ENCODE results near the gene SAMD9.
"Not testable (repeated sequence)": the region's sequence is repeated elsewhere in the genome, so short reads cannot be mapped to it uniquely, and the experiment has no call there.

SAMD9 gene

GRCh38 chr7:93146036-93146435, 28.3 kb upstream of the SAMD9 start:
- DNase-seq (ENCODE audit: low spot score): no peak
- TF ChIP-seq CTCF (IDR thresholded peaks at IDR 0.05; ENCODE audit: extremely low read depth, insufficient read depth, missing control alignments): no peak
- in situ Hi-C loops (cut with MboI; ENCODE audit: low pct_unique_long_range_greater_than_20kb, low sequenced_read_pairs, unreplicated experiment): no loop called here

GRCh38 chr7:93145354-93145753, 27.6 kb upstream of the SAMD9 start:
- TF ChIP-seq CTCF (IDR thresholded peaks at IDR 0.05; ENCODE audit: extremely low read depth, insufficient read depth, missing control alignments): no peak
- in situ Hi-C loops (cut with MboI; ENCODE audit: low pct_unique_long_range_greater_than_20kb, low sequenced_read_pairs, unreplicated experiment): no loop called here
- DNase-seq (ENCODE audit: low spot score): no peak

- in situ Hi-C loops (cut with MboI; ENCODE audit: low pct_unique_long_range_greater_than_20kb, low sequenced_read_pairs, unreplicated experiment): no loop called here
- no peak for TF ChIP-seq CTCF (IDR thresholded peaks at IDR 0.05; ENCODE audit: extremely low read depth, insufficient read depth, missing control alignments)
- no peak for DNase-seq (ENCODE audit: low spot score)
Measured at GRCh38 chr7:93142127-93142526, 24.3 kb upstream of the SAMD9 start.

GRCh38 chr7:93140582-93141191, 22.9 kb upstream of the SAMD9 start:
- in situ Hi-C loops (cut with MboI; ENCODE audit: low pct_unique_long_range_greater_than_20kb, low sequenced_read_pairs, unreplicated experiment): no loop called here
- DNase-seq (ENCODE audit: low spot score): no peak
- no peak for TF ChIP-seq CTCF (IDR thresholded peaks at IDR 0.05; ENCODE audit: extremely low read depth, insufficient read depth, missing control alignments)

- DNase-seq (ENCODE audit: low spot score): no peak
- in situ Hi-C loops (cut with MboI; ENCODE audit: low pct_unique_long_range_greater_than_20kb, low sequenced_read_pairs, unreplicated experiment): no loop called here
- no peak for TF ChIP-seq CTCF (IDR thresholded peaks at IDR 0.05; ENCODE audit: extremely low read depth, insufficient read depth, missing control alignments)
Measured at GRCh38 chr7:93138576-93138975, 20.8 kb upstream of the SAMD9 start.

- in situ Hi-C loops (cut with MboI; ENCODE audit: low pct_unique_long_range_greater_than_20kb, low sequenced_read_pairs, unreplicated experiment): no loop called here
- DNase-seq (ENCODE audit: low spot score): no peak
- TF ChIP-seq CTCF (IDR thresholded peaks at IDR 0.05; ENCODE audit: extremely low read depth, insufficient read depth, missing control alignments): no peak
Measured at GRCh38 chr7:93133005-93133404, 15.2 kb upstream of the SAMD9 start.

- no peak for DNase-seq (ENCODE audit: low spot score)
- TF ChIP-seq CTCF (IDR thresholded peaks at IDR 0.05; ENCODE audit: extremely low read depth, insufficient read depth, missing control alignments): no peak
- in situ Hi-C loops (cut with MboI; ENCODE audit: low pct_unique_long_range_greater_than_20kb, low sequenced_read_pairs, unreplicated experiment): no loop called here
Measured at GRCh38 chr7:93132216-93132615, 14.4 kb upstream of the SAMD9 start.

- in situ Hi-C loops (cut with MboI; ENCODE audit: low pct_unique_long_range_greater_than_20kb, low sequenced_read_pairs, unreplicated experiment): not testable (repeated sequence)
Measured at GRCh38 chr7:93126954-93127353, 9.2 kb upstream of the SAMD9 start.

GRCh38 chr7:93123532-93123931, 5.8 kb upstream of the SAMD9 start:
- DNase-seq (ENCODE audit: low spot score); in situ Hi-C loops (cut with MboI; ENCODE audit: low pct_unique_long_range_greater_than_20kb, low sequenced_read_pairs, unreplicated experiment): not testable (repeated sequence)

More at GRCh38 chr7:93126954-93127353, 9.2 kb upstream of the SAMD9 start:
- DNase-seq (ENCODE audit: low spot score): not testable (repeated sequence)

All from GM13977 (cell line).